GM04503 (cell line): ENCODE data around the gene RAB1A.

Experiments
- DNase-seq: peaks from one replicate; pipeline ENCODE4 v3.0.0-alpha.2; 2012; ENCODE audit warnings: low read depth

The RAB1A gene

DNA sequence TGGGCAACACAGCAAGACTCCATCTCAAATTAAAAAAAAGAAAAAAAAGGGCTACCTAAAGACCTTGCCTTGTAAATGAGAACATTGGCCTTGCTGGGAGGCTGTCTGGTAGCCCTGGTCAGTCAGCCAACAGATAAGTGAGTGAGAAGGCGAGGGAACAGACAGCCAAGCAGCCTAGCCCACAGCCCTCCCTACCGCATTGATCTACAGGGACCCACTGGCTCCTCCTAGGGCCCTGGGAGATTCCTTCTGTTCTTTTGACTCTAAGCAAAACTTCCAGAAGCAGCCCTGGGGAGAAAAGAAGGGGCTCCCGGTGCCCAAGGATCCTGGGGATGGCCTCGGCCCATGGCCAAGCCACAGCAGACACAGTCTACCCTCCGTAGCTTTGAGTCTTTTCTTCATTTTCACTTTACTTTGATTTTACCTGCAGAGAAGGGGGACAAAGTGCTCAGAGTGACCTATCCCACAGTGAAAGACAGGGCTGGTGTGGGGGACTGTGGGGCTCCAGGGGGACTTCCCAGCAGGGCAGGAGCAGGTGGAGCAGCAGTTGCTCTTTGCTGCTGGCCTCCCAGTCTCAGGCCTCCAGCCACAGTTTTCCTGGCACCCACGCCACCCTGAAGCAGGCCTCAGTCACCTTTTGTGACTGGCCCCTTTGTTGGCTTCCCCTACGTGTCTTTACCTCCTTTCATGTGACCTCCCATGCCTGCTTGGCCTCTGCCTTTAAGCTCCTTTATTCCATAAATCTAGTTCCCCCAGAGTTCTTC, 68.6 kb downstream of the RAB1A start:
- DNase-seq = no peak

DNA sequence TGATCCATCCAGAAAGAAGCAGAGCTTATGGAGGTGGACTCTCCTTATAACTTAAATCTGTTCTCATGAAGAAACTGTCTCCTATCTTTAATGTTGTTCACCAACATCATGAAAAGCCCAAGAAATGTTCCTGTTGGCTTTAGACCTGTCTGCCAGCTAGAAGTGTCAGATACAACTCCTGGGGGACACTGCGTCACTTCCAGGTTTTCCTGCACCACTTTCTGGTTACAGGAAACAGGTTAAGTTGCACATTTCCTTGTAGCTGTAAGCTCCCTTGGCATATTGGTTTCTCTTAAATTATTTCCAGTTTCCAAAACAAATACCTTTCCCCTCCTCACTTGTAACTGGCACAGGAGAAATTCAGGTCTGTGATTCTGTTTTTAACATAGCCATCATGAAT, 70.8 kb downstream of the RAB1A start:
- no peak for DNase-seq

DNA sequence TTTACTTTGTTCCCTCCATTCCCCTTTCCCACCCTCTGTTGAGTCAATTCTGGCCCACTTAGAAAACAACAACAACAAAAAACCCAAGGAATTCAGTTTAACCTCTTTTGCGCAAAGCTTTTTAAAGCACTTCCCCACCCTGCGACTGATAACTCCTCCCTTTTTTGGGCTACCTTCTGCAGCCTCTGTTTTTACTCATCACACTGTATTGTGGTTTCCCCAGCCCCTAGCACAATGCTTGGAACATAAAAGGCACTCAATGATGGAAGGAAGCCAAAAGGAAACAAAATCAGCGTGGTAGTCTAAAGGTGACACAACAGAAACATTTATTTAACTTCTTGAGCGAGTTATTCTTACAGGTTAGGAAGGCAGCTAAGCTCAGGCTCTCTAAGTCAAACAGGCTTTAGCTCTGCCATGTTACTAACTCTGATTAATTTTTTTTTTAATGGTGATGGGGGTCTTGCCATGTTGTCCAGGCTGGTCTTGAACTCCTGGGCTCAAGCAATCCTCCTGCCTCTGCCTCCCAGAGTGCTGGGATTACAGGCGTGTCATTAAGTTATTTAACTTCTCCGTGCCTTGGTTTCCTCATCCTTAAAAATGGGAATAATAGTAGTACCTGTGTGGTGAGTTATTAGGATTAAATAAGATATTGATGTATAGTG, 72.4 kb downstream of the RAB1A start:
- DNase-seq = no peak

DNA sequence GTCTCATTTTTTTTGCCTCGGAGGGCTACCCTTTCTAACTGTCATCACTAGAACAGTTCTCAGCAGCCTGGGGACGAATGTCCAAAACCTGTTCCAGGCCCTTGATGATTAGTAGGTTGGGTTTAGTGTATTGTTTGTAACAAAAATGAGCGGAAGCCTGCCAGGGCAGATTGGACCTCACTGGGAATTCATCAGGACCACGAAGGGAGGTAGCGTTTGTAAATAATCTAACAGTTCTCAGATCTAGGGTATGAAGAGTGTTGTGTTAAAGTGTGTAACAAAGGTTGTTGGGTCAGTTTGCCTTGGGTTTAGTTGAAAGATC, 72.9 kb downstream of the RAB1A start:
- DNase-seq = no peak

DNA sequence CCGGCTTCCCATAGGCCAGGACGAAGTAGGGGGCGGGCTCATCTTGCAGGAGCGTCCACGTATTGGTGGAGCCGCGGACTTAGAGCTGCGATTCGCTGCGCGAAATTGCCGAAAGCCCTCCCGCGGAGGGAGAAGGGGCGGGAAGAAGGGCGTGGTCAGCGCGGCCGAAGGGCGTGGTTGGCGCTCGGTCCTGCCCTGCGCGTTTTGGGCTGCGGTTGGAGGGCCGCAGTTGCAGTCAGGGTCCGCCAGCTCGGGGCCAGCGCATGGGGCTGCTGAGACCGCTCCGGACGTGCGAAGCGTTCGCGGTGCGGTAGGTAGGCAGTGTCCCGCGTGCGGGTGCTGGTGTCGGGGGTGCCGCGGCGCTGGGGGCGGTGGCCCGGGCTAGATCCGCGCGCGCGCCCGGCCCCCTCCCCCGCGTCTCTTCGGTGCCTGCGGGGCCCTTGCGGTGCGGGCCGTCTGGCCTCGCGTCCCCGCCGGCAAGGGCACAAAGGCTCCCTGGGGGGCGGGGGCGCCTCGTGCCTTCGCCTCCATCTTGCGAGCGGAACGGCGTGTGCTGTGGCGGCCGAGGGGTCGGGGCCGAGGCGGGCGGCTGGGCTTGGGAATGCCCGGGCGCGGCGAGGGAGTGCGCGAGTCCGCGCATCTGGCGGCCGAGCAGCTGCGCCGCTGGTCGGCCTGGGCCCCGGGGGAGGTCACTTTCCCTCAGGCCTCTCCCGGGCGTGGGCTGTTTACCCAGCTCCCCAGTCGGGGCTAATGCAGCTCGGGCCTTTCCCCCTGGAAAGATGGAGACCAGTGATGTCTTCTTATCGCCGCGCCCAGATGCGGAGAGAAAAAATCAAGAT, 73.5 kb downstream of the RAB1A start, which contains the start of gene CEP68:
Gene CEP68, plus strand, starts transcription at position 202 of the 839 bp plus-strand sequence. CDS start 13,029 bp downstream, outside the sequence.
- peak; percentile 76 for DNase-seq

DNA sequence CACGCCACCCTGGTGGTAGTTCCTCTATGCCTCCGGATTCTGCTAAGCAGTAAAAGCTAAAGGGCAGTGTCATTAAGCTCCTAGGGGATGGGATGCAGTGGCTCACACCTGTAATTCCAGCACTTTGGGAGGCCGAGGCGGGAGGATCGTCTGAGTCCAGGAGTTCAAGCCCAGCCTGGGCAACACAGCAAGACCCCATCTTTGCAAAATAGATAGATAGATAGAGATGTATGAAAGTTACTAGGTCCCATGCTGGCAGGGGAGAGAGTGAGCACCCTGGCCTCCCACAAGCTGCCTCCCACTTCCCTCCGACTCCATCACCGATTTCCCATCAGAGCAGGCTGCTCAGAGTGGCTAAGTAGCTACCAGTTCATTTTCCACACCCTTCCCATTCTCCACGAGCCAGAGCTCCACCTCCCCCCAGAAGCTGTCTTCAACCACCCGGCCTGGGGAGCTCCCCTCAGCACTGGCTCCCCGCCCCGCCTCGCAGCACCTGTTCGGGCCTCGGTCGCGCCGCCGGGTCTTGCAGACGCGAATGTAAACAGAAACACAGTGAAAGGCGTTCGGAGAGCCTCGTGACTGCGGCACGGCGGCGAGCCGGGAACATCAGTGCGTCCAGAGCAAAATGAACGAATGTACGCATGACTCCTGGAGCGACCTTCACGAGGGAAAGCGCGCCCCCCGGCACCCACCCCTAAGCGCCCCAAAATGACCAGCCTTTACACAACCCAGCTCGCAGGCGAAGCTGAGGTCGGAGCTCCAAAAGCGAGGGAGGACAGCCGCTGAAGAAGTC, 74.3 kb downstream of the RAB1A start:
- DNase-seq = no peak

DNA sequence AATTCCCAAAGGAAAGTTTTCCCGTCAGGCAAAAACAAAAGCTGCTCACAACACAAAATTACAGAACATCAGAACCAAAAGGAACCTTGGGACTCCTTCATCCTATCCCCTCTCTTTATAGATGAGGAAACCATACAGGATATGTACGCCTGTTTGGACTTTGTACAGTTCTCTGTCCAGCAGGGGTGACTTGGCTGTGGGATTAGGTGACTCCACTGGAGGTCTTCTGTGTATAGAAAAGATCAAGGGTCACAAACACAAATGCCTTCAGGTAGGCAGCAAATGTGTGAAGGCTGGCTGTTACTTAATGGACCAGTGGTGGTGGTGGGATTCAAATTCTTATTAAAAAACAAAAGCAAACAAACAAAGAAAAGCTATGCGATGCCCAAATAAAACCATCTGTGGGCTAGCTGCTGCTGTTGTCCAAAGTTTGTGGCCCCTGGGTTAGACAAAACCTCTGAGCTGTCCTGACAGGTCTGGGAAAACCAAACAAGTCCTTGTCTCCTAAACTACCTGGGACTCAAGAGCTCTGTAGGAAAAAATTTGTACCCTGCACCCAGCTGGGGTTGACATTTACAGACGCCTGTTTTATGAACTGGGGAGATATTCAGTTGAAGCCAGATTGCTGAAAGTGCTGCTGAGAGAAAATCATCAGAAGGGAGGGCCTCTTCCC, 75.0 kb downstream of the RAB1A start:
- no peak for DNase-seq

DNA sequence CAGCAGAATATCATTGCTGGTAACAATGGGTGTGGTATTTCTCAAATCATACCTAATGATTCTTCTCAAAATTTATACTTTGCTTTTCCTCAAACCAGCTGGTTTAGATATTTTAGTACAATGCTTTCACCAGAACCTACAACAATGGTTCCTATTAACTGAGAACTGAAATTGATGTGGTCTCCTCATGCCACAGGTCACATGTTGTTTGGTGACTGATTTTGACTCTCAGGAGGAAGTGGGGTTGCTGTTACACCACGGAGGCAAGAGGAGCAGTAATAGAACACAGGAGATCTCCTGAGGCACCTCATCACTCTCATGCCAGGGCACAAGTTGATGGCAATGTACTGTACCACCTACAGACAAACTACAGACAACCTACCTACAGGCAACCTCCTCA, 76.7 kb downstream of the RAB1A start:
- no peak for DNase-seq

DNA sequence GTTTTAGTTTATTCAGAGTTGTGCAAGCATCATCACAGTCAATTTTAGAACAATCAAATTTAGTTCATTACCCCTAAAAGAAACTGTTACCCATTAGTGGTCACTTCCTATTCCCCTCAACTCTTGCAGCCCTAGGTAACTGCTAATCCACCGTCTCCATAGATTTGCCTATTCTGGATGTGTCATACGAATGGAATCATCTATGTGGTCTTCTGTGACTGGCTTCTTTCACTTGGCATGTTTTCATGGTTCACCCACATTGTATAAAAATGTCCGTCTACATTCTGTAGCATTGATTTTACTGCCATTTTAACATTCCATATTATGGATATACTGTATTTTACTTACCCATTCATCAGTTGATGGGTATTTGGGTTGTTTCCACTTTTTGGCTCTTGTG, 79.0 kb downstream of the RAB1A start:
- no peak for DNase-seq

DNA sequence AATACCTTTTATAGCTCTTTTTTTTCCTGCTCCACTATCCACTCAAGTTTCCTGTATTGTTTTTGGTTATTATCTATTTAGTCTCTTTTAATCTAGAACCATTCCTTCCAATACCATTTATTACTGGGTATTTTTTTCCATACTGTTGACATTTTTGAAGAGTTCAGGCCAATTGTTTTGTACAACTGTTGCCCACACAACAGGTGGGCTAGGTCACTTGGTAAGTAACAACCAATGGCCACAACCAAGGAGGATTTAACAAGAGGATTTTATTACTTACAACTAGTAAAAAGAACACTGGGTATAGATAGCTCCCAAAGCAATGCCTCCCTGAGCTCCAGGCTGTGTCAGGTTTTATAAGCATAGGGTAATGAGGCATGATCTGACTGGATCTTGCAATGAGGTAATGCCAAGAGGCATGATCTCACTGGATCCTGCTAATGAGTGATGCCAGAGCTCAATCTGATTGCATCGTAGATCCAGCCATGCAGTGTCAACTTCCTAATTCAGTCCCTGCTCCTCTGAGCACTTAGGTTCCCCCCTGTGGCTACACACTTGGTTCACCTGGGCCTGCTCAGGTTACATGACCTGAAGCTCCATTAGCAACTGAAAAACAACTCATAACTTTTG, 80.8 kb downstream of the RAB1A start:
- no peak for DNase-seq

DNA sequence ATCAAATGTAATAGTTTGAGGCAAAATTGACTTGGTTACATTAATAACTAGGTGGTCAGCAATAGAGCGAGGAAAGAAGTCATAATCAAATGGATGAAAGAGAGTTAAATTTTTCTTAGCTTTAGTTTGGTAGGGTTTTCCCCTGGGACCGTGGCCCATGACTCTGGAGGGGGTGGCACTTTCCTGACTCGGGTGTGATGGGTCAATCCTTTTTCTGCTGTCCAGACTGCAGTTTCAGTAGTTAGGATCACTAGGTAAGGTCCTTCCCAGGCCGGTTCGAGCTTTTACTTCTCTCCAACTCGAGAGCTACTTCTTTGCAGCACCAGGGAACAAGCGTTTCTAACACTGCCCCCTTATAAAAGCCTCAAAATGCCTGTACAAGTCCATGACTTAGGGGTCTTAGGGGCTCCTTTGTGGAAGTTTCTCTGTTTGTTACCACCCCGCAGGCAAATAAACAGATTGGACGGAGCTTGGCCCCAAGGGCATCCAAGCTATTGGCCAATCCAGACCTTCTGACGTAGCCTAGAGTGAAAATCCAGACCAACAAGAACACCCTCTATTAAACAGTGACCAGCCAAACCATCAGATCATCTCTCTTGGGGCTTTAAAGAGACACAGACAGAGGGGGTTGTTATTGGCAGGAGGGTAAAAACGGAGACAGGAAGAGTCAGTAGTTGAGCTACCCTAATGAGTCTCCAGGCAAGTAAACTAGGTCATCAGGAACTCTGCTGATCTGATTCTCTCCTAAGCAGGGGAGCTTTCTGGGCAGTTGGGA, 83.1 kb downstream of the RAB1A start:
- DNase-seq = no peak

DNA sequence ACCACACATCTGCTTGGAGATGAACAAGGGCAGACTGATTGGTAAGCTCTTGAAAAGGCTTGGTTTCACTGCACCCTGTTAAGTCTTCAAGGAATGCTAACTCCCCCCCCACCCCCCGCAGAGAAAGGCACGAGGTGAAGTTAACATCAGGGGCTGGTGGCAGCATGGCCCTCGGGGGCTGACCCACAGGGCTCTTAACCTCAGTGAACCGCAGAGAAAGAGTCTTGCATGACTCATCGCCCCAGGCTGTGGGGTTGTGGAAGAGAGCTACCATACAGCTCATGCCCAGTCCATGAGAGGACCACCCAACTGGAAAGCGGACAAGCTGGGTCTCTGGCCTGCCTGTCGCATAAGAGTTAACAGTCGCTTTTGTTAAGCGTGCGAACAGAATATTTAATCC, 84.3 kb downstream of the RAB1A start:
- DNase-seq = no peak

DNA sequence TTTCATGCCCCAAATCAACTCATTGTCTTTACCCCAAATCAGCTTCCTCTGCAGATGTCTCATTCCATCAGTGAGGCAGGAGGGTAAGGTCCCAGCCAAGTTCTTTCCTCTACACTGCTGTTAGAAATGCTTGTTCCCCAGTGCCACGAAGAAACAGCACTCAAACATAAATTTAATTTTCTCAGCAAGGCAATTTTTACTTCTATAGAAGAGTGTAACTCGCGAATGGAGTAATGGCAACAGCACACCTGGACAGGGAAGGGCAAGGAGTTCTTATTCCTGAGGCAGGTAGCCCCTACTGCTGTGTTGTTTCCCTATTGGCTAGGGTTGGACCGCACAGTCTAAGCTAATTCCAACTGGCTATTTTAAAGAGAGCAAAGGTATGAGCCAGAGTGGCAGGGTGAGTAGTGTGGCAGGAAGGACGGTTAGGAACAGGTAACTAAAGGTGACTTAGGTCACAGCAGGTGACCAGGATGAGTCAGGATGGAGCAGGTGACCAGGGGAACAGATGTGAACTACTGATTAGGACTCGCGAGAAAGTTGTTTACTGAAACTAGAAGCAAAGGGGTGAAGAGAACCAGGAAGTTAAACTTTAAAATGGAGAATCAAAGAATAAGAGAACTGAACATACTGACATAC, 85.7 kb downstream of the RAB1A start:
- DNase-seq = no peak

DNA sequence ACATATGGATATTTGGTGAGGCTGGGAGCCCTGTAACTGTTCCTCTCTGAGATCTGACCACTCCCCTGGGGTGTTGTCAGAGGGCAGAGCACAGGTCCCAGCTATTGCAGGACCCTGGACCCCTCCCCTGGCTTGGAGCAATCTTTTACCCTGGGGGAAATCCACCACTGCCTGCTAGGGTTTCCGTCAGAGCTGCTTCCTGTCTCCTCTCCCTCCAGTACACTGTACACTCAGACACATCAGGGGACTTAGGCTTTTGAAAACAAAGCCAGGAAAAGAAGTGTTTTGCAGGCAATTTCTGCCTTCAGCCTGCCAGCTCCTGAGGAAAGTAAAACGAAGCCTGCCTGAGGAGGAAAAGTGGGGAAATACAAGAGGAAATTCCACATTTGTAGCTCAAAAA, 86.9 kb downstream of the RAB1A start:
- DNase-seq = no peak

DNA sequence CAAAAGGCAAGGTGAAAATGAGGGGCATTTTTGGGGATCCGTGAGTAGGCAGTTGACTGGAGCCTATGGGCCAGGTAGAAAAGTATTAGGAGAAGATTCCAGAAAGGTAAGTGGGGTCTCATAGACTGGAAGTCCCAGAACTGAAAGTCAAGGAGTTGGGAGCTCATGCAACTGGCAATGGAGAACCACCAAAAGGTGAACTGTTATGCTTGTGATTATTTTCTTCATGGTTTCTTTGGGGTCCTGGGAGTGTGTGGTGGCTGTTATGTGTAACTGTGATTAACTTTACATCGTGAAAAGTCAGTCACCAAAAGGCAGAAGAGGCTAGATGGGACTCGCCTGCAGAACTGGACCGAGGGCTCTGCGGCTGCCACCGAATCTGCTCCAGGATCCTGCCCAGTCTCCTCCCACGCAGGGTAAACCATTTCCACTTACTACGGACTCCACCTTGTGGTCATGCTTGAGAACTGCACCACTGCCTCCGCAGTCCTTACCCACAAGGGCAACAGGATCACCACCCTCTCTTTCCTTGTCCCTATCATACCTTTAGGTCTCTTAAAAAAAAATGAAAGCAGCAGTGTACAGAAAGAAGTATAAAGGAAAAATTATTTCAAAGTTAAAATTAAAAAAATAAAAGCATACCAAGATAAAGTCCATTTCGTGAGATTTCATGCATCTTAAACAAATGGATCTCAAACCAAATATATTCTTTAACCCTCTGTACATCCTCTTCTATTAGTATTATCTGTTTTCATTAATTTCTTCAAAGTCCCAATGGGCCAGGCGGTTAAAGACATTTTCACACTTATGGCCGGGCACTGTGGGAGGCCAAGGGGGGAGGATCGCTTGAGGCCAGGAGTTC, 89.3 kb downstream of the RAB1A start:
- DNase-seq = no peak

DNA sequence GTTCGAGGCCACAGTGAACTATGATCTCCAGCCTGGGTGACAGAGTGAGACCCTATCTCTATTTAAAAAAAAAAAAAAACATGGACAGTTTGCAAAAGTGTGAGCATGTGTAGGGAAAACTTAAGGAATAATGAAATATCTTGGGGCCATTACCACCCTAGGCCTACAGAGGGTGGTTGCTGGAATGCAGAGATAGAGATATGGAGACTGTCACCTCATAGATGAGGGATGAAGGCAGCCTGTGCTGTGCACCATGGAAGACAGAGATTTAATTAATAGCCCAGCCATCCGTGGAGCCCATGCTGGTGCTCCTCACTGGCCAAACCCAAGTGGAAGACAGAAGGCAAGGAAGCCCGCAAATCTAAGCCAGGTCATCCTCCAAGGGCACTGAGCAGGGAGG, 90.3 kb downstream of the RAB1A start:
- no peak for DNase-seq

DNA sequence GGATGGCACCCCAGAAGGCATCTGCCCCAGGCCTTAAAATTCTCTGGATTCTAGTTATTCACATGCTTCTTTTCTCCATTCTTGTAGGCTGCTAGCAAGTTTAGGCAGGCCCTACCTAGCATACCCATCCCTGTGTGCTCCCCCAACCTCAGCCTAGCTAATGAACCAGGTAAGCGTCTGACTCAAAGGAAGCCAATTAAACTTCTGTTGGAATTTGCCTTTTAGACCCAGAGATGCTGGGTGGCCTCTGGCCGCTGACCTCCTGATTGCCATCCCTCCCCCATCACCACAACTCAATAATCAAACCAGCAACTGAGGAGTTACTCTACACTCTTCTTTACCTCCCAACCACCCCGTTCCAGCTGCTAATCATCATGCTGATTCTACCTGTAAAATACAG, 92.7 kb downstream of the RAB1A start:
- no peak for DNase-seq
